ENCODE measurements around the gene SCARB2. TPM values are rescaled to one million over a fixed set of nuclear protein-coding genes. Genes with fewer than 3 reads are reported as not detected.

Gene SCARB2
- total and polyA plus RNA-seq, 12 donors = 76.6 to 199 (median 105) TPM

GRCh38 chr4:76201276-76201675 lies 12.3 kb downstream of the SCARB2 start:
- Histone ChIP-seq H3K4me3 (no peak overlapping the region), H3K27me3 (no peaks in the 10 kb centered on the region), H3K9me3 (no peaks in the 10 kb centered on the region), H3K36me3 (no peaks in the 10 kb centered on the region), H3K27ac (peak overlapping the region in 2 of 10 donors; percentile 76 to 89), H3K4me1 (peaks cover 20 to 98% (median 86%) of the 10 kb centered on the region in 9 donors)
- no peak for ATAC-seq
- DNase-seq = no peak
- intact Hi-C loops (cut with DNase I) = no loop called here
- 94 to 96% methylated on average over 4 of the region's 4 CpGs for WGBS, 2 donors
- TF ChIP-seq, protein P1, sequence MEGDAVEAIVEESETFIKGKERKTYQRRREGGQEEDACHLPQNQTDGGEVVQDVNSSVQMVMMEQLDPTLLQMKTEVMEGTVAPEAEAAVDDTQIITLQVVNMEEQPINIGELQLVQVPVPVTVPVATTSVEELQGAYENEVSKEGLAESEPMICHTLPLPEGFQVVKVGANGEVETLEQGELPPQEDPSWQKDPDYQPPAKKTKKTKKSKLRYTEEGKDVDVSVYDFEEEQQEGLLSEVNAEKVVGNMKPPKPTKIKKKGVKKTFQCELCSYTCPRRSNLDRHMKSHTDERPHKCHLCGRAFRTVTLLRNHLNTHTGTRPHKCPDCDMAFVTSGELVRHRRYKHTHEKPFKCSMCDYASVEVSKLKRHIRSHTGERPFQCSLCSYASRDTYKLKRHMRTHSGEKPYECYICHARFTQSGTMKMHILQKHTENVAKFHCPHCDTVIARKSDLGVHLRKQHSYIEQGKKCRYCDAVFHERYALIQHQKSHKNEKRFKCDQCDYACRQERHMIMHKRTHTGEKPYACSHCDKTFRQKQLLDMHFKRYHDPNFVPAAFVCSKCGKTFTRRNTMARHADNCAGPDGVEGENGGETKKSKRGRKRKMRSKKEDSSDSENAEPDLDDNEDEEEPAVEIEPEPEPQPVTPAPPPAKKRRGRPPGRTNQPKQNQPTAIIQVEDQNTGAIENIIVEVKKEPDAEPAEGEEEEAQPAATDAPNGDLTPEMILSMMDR (IDR thresholded peaks at IDR 0.05) = no peak

GRCh38 chr4:76200771-76201231 lies 12.8 kb downstream of the SCARB2 start:
- H3K27me3 ChIP-seq = no peaks in the 10 kb centered on the region
- no peaks in the 10 kb centered on the region for H3K9me3 ChIP-seq
- no peak for DNase-seq
- peak overlapping the region in 5 of 10 donors; percentile 71 to 89 (median 76) for H3K27ac ChIP-seq
- no peak for ATAC-seq
- peaks cover 20 to 98% (median 85%) of the 10 kb centered on the region in 9 donors for H3K4me1 ChIP-seq
- 95 to 98% methylated on average over 4 of the region's 4 CpGs for WGBS, 2 donors
- H3K36me3 ChIP-seq = peaks cover 0 to 1% (median 0%) of the 10 kb centered on the region in 9 donors
- intact Hi-C loops (cut with DNase I) = no loop called here
- TF ChIP-seq, protein P1 (IDR thresholded peaks at IDR 0.05) = no peak
- no peak overlapping the region for H3K4me3 ChIP-seq

DNA sequence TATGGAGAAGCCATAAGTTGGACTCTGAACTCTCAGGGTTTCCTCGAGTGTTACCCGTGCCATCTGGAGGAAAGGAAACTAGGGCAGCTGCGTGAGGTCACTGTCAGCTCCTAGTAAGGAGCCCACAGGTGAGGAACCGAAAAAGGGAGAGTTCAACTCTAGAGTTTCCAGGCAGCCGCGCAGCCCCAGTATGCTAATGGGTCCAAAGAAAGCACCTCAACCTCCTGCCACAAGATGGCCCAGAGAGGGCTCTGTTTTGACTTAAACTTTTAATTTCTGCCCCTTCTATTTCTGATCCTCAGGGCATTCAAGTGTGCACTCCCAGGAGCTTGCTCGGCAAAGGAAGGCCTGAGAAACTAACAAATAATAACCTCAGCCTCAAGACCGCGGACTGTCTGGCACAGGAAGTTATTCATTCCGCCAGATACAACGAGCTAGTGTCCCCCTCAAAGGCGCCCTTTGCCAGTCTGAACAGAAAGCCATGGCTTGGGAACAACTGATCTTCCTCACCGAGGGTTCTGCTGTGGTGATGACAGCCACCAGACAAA lies 13.9 kb downstream of the SCARB2 start:
- peak in 7 of 8 donors; percentile 8 to 50 (median 21) for ATAC-seq
- TF ChIP-seq, protein P1 (IDR thresholded peaks at IDR 0.05) = peak in 2 of 9 donors; percentile 3 to 23
- peak overlapping the region in 2 of 10 donors; percentile 11 to 13 for H3K4me3 ChIP-seq

DNA sequence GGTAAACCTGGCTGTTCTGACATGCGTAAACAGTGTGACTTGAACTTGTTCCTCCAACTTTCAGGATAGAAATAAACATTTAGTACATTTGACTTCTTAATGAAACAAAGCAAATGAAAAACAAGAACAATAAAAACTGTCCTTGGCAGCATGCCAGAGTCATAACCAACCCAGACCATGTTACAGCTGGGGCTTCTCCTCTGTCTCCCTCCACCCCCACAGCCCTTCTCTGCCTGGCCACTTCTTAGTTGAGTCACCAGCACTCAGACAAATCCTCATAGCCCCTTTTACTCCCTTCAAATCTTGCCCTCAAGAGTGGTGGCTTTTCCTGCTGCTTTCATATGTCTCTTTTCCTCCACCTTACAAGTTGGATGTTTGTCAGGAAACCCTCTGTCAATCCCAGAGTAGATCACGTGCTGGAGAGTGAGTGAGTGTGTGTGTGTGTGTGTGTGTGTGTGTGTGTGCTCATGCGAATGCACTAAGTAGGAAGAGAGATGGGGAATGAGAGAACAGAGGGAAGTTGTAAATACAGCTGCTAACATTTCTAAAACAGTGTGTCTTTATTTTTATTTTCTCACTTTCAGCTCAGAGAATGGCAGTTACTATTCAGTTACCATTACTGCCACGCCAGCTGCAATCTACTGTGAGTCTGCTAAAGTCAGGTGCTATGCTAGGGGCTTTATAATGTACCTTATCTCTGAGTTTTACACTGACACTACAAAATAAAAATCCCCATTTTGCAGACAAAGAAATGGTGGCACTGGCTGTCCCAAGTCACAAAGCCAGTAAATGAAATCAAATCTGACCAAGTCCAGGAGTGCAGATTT lies 15.0 kb downstream of the SCARB2 start:
- intact Hi-C loops (cut with DNase I) = no loop called here
- 33 to 41% methylated on average over 4 of the region's 4 CpGs for WGBS, 2 donors
- no peaks in the 10 kb centered on the region for H3K27me3 ChIP-seq
- ATAC-seq = peak; percentile 55 to 81 (median 78)
- peaks cover 17 to 100% (median 92%) of the 10 kb centered on the region in 9 donors for H3K4me1 ChIP-seq
- H3K9me3 ChIP-seq = no peaks in the 10 kb centered on the region
- peak overlapping the region; percentile 30 to 89 (median 70) for H3K27ac ChIP-seq
- peaks cover 0 to 21% (median under 1%) of the 10 kb centered on the region in 9 donors for H3K36me3 ChIP-seq
- H3K4me3 ChIP-seq = peak overlapping the region in 1 of 10 donors; percentile 2
- peak in 1 of 2 donors; percentile 79 for DNase-seq
- TF ChIP-seq, protein P1 (IDR thresholded peaks at IDR 0.05) = no peak

More for the DNA sequence above, 13.9 kb downstream of the SCARB2 start:
- H3K27ac ChIP-seq = peak overlapping the region; percentile 3 to 89 (median 70)
- no peak for DNase-seq
- peaks cover 0 to 12% (median 0%) of the 10 kb centered on the region in 9 donors for H3K36me3 ChIP-seq
- no peaks in the 10 kb centered on the region for H3K9me3 ChIP-seq
- WGBS, 2 donors = 29 to 47% methylated on average over 13 of the region's 13 CpGs
- intact Hi-C loops (cut with DNase I) = no loop called here
- H3K27me3 ChIP-seq = no peaks in the 10 kb centered on the region
- peaks cover 20 to 100% (median 91%) of the 10 kb centered on the region in 9 donors for H3K4me1 ChIP-seq
